SH-SY5Y (cell line): ENCODE data around the gene INPP4B.

Experiments
- GATA2 ChIP-seq: IDR thresholded peaks from 2 replicates; pipeline ENCODE4 v1.6.1; 2011; ENCODE audit warnings: mild to moderate bottlenecking, low read depth, low read length
- GATA3 ChIP-seq: IDR thresholded peaks from 2 replicates; pipeline ENCODE4 v1.6.1; 2011; ENCODE audit warnings: low read depth, mild to moderate bottlenecking, low read length, moderate library complexity

DNA sequence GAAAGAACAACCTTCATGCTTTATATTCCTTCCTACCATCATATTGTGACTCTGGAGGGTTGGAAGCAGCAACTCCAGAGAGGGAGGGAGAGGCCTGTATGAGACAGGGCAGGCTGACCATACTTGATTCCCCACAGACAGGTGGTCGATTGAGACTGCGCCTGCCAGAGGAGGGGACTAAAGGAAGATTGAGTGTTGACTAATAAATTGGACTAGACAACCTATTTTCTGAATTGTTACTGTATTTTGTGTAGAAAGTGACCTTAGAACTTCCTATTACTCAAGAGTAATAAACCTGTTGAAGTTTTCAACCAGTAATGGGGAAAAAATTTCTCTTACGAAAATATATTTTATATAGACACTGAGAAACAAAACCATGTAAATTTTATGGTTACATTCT is 301.5 kb downstream of the INPP4B start:
- TF ChIP-seq GATA2: no peak
- no peak for TF ChIP-seq GATA3
